ENCODE data around the gene ADM2.

The ADM2 gene

GRCh38 chr22:50487290-50488005 lies 6.1 kb downstream of the ADM2 start:
- no peak for DNase-seq

GRCh38 chr22:50488006-50488677 lies 6.8 kb downstream of the ADM2 start:
- no peak for DNase-seq

GRCh38 chr22:50488886-50489285 lies 7.5 kb downstream of the ADM2 start:
- no peak for DNase-seq

GRCh38 chr22:50489363-50490243 lies 8.3 kb downstream of the ADM2 start:
- no peak for DNase-seq

- no peak for DNase-seq
These were observed 9.4 kb downstream of the ADM2 start for GRCh38 chr22:50490531-50491308.

- DNase-seq, result no peak
These were observed 15.8 kb downstream of the ADM2 start for GRCh38 chr22:50497093-50497492.

- no peak for DNase-seq
These were observed 17.1 kb downstream of the ADM2 start for GRCh38 chr22:50498322-50498890.

- DNase-seq, result no peak
These were observed 19.1 kb downstream of the ADM2 start for GRCh38 chr22:50500452-50500851.

- no peak for DNase-seq
These were observed 20.8 kb downstream of the ADM2 start for GRCh38 chr22:50502096-50502495.

- DNase-seq, result no peak
These were observed 21.5 kb downstream of the ADM2 start for GRCh38 chr22:50502628-50503474.

- DNase-seq, result no peak
These were observed 22.3 kb downstream of the ADM2 start for GRCh38 chr22:50503475-50504145.

GRCh38 chr22:50504369-50505211 lies 23.2 kb downstream of the ADM2 start:
- no peak for DNase-seq

- DNase-seq, result no peak
These were observed 24.0 kb downstream of the ADM2 start for GRCh38 chr22:50505276-50505775.

GRCh38 chr22:50505776-50506610 lies 24.6 kb downstream of the ADM2 start:
- no peak for DNase-seq

- DNase-seq, result no peak
These were observed 25.5 kb downstream of the ADM2 start for GRCh38 chr22:50506611-50507420.

- no peak for DNase-seq
These were observed 26.2 kb downstream of the ADM2 start, which contains the start of gene LMF2 for GRCh38 chr22:50507421-50507990. Gene LMF2, minus strand, starts transcription at chr22:50507702. Its CDS starts 27 bp downstream, at chr22:50507675.
